Ramos (cell line): ENCODE data around the gene EPHA7.

Source experiments
- in situ Hi-C: fragments of 300-500 bp; cut with MboI; formaldehyde crosslinking; loops from one replicate; pipeline ENCODE4 v1.14.3; 2022; ENCODE audit warnings: low sequenced_read_pairs; ENCODE audit not compliant: unreplicated experiment

EPHA7 gene

GRCh38 chr6:93329301-93330000 is 89.9 kb downstream of the EPHA7 start:
- in situ Hi-C loops: no loop called here

- in situ Hi-C loops: no loop called here
Observed at GRCh38 chr6:93327857-93328256, 91.5 kb downstream of the EPHA7 start.

- in situ Hi-C loops: no loop called here
Observed at GRCh38 chr6:93325761-93326160, 93.6 kb downstream of the EPHA7 start.

GRCh38 chr6:93323630-93324029 is 95.7 kb downstream of the EPHA7 start:
- in situ Hi-C loops: no loop called here

GRCh38 chr6:93322651-93323050 is 96.7 kb downstream of the EPHA7 start:
- in situ Hi-C loops: no loop called here

GRCh38 chr6:93319304-93319703 is 100.1 kb downstream of the EPHA7 start:
- in situ Hi-C loops: no loop called here

- in situ Hi-C loops: no loop called here
Observed at GRCh38 chr6:93318121-93318520, 101.2 kb downstream of the EPHA7 start.

GRCh38 chr6:93317592-93317991 is 101.8 kb downstream of the EPHA7 start:
- in situ Hi-C loops: no loop called here

- in situ Hi-C loops: no loop called here
Observed at GRCh38 chr6:93307505-93308409, 111.6 kb downstream of the EPHA7 start.

- in situ Hi-C loops: no loop called here
Observed at GRCh38 chr6:93305088-93305487, 114.3 kb downstream of the EPHA7 start.

GRCh38 chr6:93304505-93304904 is 114.9 kb downstream of the EPHA7 start:
- in situ Hi-C loops: no loop called here

GRCh38 chr6:93300661-93301060 is 118.7 kb downstream of the EPHA7 start:
- in situ Hi-C loops: no loop called here

GRCh38 chr6:93299622-93300021 is 119.7 kb downstream of the EPHA7 start:
- in situ Hi-C loops: no loop called here

- in situ Hi-C loops: no loop called here
Observed at GRCh38 chr6:93295631-93296030, 123.7 kb downstream of the EPHA7 start.

- in situ Hi-C loops: no loop called here
Observed at GRCh38 chr6:93294879-93295278, 124.5 kb downstream of the EPHA7 start.

GRCh38 chr6:93293872-93294271 is 125.5 kb downstream of the EPHA7 start:
- in situ Hi-C loops: no loop called here

GRCh38 chr6:93293460-93293859 is 125.9 kb downstream of the EPHA7 start:
- in situ Hi-C loops: no loop called here

- in situ Hi-C loops: no loop called here
Observed at GRCh38 chr6:93282521-93283031, 136.8 kb downstream of the EPHA7 start.

GRCh38 chr6:93278241-93278640 is 141.1 kb downstream of the EPHA7 start:
- in situ Hi-C loops: no loop called here

- in situ Hi-C loops: no loop called here
Observed at GRCh38 chr6:93272896-93273295, 146.5 kb downstream of the EPHA7 start.

GRCh38 chr6:93272211-93272610 is 147.1 kb downstream of the EPHA7 start:
- in situ Hi-C loops: no loop called here
